AG04449 (cell line): ENCODE data around the gene IL31RA.

Experiments used
- CTCF ChIA-PET: fragments of 350-600 bp; formaldehyde crosslinking; extraction: SDS; loops from one replicate; lab custom pipeline; 2021; ENCODE audit warnings: antibody characterized with exemption; lab: Yijun Ruan, JAX
- POLR2A ChIA-PET: fragments of 400-600, 350-600 bp; formaldehyde crosslinking; extraction: SDS; loops from one replicate; lab custom pipeline; 2020; ENCODE audit warnings: antibody characterized with exemption, inconsistent platforms; lab: Yijun Ruan, JAX
- DNase-seq: peaks from one replicate; pipeline ENCODE4 v3.0.0-alpha.2; 2010; ENCODE audit warnings: low read depth, low spot score
- H3K4me3 ChIP-seq: 2 replicates; pipeline ENCODE4 v1.5.1; 2011; ENCODE audit warnings: low read depth, mild to moderate bottlenecking, control low read depth, low read length
- TF ChIP-seq, protein P1 (sequence below): IDR thresholded peaks from one replicate; pipeline ENCODE4 v1.5.1; 2011; ENCODE audit warnings: mild to moderate bottlenecking, moderate library complexity, low read length, control low read depth, inconsistent platforms; ENCODE audit not compliant: insufficient read depth; ENCODE audit errors: missing control alignments

IL31RA gene

DNA sequence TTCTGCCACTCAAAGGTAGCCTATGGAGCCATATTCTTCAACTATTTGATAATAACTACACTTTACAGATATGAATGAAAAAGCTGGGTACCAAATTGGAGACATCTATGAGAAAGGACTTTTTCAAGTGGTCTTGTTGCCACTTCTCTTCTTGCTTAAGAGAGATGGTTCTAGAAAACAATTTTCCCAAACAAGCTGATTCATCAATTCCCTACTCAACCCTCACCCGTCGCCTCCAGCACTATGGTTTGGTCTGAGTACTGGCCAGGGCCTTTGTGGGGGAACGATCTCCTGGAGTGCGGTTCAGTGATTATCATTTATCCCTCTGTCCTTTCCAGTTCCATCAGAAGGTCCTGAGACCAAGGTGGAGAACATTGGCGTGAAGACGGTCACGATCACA, 56.8 kb downstream of the IL31RA start:
- no peak for DNase-seq
- CTCF ChIA-PET = interaction anchor here (1.1 to 1.8 kb wide), 3 partner anchors 14 to 216 kb away, joined by 3 to 8 read pairs (median 3); no protein-coding TSS in a partner anchor
- no peak overlapping the region for H3K4me3 ChIP-seq
- TF ChIP-seq, protein P1, sequence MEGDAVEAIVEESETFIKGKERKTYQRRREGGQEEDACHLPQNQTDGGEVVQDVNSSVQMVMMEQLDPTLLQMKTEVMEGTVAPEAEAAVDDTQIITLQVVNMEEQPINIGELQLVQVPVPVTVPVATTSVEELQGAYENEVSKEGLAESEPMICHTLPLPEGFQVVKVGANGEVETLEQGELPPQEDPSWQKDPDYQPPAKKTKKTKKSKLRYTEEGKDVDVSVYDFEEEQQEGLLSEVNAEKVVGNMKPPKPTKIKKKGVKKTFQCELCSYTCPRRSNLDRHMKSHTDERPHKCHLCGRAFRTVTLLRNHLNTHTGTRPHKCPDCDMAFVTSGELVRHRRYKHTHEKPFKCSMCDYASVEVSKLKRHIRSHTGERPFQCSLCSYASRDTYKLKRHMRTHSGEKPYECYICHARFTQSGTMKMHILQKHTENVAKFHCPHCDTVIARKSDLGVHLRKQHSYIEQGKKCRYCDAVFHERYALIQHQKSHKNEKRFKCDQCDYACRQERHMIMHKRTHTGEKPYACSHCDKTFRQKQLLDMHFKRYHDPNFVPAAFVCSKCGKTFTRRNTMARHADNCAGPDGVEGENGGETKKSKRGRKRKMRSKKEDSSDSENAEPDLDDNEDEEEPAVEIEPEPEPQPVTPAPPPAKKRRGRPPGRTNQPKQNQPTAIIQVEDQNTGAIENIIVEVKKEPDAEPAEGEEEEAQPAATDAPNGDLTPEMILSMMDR = no peak
- POLR2A ChIA-PET = no interaction called here

DNA sequence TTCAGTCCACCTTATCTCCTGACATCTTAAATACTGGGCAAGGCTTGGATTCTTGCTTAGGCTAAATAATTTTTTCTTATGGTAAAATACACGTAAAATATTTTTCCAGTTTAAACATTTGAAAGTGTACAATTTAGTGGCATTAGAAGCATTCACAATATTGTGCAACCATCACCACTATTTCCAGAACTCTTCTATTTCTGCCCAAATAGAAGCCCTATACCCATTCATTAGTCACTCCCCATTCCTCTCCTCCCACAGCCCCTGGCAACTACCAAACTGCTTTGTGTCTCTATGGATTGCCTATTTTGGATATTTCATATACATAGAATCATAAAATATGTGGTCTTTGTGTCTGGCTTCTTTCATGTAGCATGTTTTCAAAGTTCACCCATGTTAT, 57.6 kb downstream of the IL31RA start:
- DNase-seq = peak; percentile 24
- CTCF ChIA-PET = interaction anchor here (1.8 kb wide), 1 partner anchor 27 kb away, joined by 8 read pairs; no protein-coding TSS in a partner anchor
- POLR2A ChIA-PET = no interaction called here
- TF ChIP-seq, protein P1 = no peak
- H3K4me3 ChIP-seq = no peak overlapping the region

DNA sequence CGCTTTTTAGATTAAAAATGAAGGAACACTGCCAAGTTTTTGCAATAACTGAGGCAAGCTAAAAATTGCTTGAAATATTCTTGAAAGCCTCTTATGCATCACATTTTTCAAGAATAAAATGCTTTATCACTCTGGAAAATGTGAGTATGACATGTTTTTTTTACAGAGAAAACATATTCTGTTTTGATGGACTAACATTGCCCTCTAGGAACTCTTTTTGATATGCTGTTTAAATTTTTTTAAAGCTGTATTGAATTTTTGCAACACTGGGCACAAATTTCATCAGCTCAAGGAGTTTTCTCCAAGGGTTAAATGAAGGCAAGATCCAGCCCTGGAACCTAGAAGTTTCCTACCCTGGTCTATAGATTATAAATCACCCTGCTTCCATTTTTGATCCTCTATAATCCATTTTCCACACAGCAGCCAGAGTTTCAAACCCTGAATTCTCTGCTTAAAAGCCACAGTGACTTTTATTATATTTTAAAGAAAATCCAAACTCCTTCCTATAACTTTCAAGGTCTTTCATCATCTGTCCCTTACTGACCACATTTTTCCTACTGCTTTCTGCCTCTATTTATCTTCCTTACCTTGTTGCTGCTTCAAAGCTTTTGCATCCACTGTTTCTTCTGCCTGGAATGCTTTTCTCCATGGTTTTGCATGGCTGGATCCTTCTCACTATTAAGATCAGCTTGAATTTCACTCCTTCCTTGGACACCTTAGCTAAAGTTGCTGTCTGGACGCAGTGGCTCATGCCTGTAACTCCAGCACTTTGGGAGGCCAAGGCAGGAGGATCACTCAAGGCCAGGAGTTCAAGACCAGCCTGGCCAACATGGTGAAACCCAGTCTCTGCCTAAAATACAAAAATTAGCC, 60.9 kb downstream of the IL31RA start:
- DNase-seq = no peak
- ChIA-PET CTCF (interaction anchor here (0.8 to 2.9 kb wide), 8 partner anchors 8 to 570 kb away, joined by 3 to 17 read pairs (median 4); no protein-coding TSS in a partner anchor), POLR2A (no interaction called here)
- TF ChIP-seq, protein P1 = no peak
- H3K4me3 ChIP-seq = no peak overlapping the region

DNA sequence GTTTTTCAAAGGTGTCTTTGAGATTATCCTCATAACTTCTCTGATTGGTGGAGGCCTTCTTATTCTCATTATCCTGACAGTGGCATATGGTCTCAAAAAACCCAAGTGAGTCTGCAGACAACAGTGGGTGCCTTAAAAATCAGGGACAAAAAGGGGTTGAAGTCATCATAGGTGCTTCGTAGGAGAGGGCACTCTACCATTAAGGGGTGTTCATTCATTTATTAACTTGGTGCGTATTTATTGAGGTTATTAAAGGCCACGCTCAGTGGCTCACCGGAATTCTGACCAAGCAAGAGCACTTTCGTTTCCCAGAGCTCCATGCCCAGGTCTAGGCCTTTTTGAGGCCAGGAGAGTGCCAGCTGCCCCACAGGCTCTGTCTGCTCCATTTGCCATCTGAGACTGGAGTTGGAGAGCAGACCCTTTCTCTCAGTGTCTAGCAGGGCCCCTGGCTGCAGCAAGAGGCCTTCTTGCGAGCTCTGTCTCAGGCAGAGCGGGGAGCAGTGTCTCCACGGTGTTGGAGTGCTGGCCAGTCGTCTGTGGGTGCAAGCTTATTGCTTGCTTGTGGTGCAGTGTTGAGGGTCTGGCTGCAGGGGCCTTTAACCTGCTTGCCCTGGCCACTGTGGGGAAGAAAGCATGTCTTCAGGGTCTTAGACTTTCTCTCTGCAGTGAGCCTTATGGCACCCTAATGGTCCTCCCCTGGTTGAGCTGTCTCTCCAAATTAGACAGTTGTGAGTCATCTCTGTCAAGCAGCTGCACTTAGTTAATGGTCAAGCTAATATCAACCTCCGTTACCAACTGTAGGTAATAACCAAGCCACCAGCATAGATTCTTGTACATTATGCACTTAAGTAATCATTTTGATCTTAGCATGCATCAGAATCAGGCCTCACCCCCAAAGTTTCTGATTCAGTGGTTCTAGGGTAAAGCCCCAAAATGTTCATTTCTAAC, 62.6 kb downstream of the IL31RA start:
- TF ChIP-seq, protein P1 = no peak
- H3K4me3 ChIP-seq = no peak overlapping the region
- ChIA-PET CTCF (interaction anchor here (0.6 to 2.9 kb wide), 3 partner anchors 22 to 222 kb away, joined by 3 to 17 read pairs (median 4); no protein-coding TSS in a partner anchor), POLR2A (no interaction called here)
- DNase-seq = no peak

DNA sequence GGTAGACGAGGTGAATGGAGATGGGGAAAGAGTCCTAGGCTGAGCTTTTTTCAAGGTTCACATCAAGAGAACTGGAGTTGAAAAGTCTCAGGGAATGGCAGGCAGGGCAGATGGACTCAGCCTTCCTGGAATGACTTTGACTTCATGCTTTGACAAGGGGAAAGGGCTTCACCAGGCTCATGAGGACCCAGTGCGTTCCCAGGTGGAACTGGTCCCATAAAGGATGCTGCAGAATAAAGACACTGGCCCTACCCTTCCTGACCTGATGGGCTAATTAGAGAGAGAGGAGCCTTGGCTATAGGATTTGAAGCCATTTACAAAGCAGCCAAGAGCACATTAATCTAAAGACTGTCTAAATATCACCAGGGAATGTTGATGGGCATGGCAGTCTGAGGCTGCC, 63.8 kb downstream of the IL31RA start:
- ChIA-PET CTCF (no interaction called here), POLR2A (interaction anchor here (0.6 kb wide), 1 partner anchor 381 kb away, joined by 3 read pairs; no protein-coding TSS in a partner anchor)
- no peak for DNase-seq
- H3K4me3 ChIP-seq = no peak overlapping the region
- TF ChIP-seq, protein P1 = no peak

DNA sequence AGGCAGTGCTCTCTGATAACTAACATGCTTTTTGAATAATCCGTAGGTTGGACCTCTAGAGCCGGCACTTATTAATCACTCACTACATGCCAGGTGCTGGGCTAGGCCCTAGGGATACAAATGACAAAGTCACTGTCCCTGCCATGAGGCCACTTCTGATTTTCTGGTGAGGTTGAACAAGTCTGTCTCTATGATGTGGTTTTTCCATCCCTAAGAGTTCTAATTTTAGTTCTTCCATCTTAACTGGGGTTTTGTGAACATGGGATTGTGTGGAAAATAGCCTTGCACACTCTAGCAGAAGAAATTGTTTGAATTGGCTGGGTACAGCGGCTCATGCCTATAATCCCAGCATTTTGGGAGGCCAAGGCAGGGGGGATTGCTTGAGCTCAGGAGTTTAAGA, 64.6 kb downstream of the IL31RA start:
- CTCF ChIA-PET = no interaction called here

More for the DNA sequence above, 64.6 kb downstream of the IL31RA start:
- no peak for DNase-seq
- POLR2A ChIA-PET = no interaction called here
- no peak overlapping the region for H3K4me3 ChIP-seq
- TF ChIP-seq, protein P1 = no peak
